GM23248 (cell line): ENCODE data around the gene FOXK1. TPM values are rescaled to one million over a fixed set of nuclear protein-coding genes. Genes with fewer than 3 reads are reported as not detected.

Experiments
- DNase-seq: peaks from one replicate; pipeline ENCODE4 v3.0.0-alpha.2; 2015
- H2AFZ ChIP-seq: fragments of 200-600 bp; sonication (generic); 2 replicates; pipeline ENCODE4 v1.6.1; 2016; ENCODE audit warnings: antibody characterized with exemption
- H3F3A ChIP-seq: fragments of 200-600 bp; sonication (generic); 2 replicates; pipeline ENCODE4 v1.6.1; 2016; ENCODE audit warnings: mild to moderate bottlenecking, antibody characterized with exemption, mixed run types; ENCODE audit not compliant: insufficient read depth
- H3K27ac ChIP-seq: fragments of 200-600 bp; sonication (generic); 2 replicates; pipeline ENCODE4 v1.5.1; 2016; ENCODE audit warnings: mild to moderate bottlenecking
- H3K27me3 ChIP-seq: fragments of 200-600 bp; sonication (generic); replicated peaks from 2 replicates; pipeline ENCODE4 v1.6.1; 2016; ENCODE audit warnings: mild to moderate bottlenecking; ENCODE audit not compliant: insufficient read depth
- H3K36me3 ChIP-seq: fragments of 200-600 bp; sonication (generic); 2 replicates; pipeline ENCODE4 v1.6.1; 2016; ENCODE audit warnings: low read depth, mild to moderate bottlenecking
- H3K4me1 ChIP-seq: fragments of 200-600 bp; sonication (generic); 2 replicates; pipeline ENCODE4 v1.6.1; 2016; ENCODE audit warnings: mild to moderate bottlenecking; ENCODE audit not compliant: insufficient read depth
- H3K4me2 ChIP-seq: fragments of 200-600 bp; sonication (generic); one replicate; pipeline ENCODE4 v1.6.1; 2016; ENCODE audit warnings: mild to moderate bottlenecking; ENCODE audit not compliant: unreplicated experiment
- H3K4me3 ChIP-seq: fragments of 200-600 bp; sonication (generic); 2 replicates; pipeline ENCODE4 v1.5.1; 2016; ENCODE audit warnings: mild to moderate bottlenecking
- H3K79me2 ChIP-seq: fragments of 200-600 bp; sonication (generic); 2 replicates; pipeline ENCODE4 v1.6.1; 2016; ENCODE audit warnings: mild to moderate bottlenecking; ENCODE audit not compliant: insufficient read depth
- H3K9ac ChIP-seq: fragments of 200-600 bp; sonication (generic); 2 replicates; pipeline ENCODE4 v1.6.1; 2016; ENCODE audit warnings: mild to moderate bottlenecking
- H3K9me2 ChIP-seq: fragments of 200-600 bp; sonication (generic); 2 replicates; pipeline ENCODE4 v1.6.1; 2016; ENCODE audit warnings: mixed run types, mild to moderate bottlenecking, moderate library complexity; ENCODE audit not compliant: insufficient read depth
- H3K9me3 ChIP-seq: fragments of 200-600 bp; sonication (generic); one replicate; pipeline ENCODE4 v1.6.1; 2017; ENCODE audit warnings: low read depth
- H4K20me1 ChIP-seq: fragments of 200-600 bp; sonication (generic); 2 replicates; pipeline ENCODE4 v1.6.0; 2016; ENCODE audit not compliant: insufficient read depth
- EZH2 ChIP-seq: fragments of 200-600 bp; sonication (generic); IDR thresholded peaks from 2 replicates; pipeline ENCODE4 v1.6.1; 2018; ENCODE audit warnings: antibody characterized with exemption, mild to moderate bottlenecking; ENCODE audit not compliant: insufficient read depth, poor library complexity, severe bottlenecking
- EZH2phosphoT487 ChIP-seq: fragments of 200-600 bp; sonication (generic); IDR thresholded peaks from 2 replicates; pipeline ENCODE4 v1.6.1; 2018; ENCODE audit warnings: antibody characterized with exemption, moderate library complexity, mild to moderate bottlenecking, low read depth; ENCODE audit not compliant: insufficient read depth
- WGBS, 2 experiments: methylation state at CpG; one replicate each; pipeline ENCODE4 v1.1.6; 2015 to 2017; ENCODE audit warnings: low lambda C conversion rate in 2 of 2, low coverage in 1 of 2; ENCODE audit errors: missing lambda C conversion rate in 2 of 2; 5-methylcytosine and 5-hydroxymethylcytosine counted together
- in situ Hi-C: fragments of 300-500 bp; cut with MboI; formaldehyde crosslinking; loops from 2 replicates; pipeline ENCODE4 v1.15.0; 2020
- polyA plus RNA-seq: library from polyadenylated mRNA; unstranded; fragments of >200 nt; fragmentation: Nextera tagmentation; extraction: Ambion mirVana; gene quantifications from 2 replicates; pipeline ENCODE4 v1.2.1, GENCODE V29; 2016
- total RNA-seq: library from RNA; depleted of rRNA; stranded (reverse); fragments of >200 nt; shearing (Covaris generic); gene quantifications from 2 replicates; pipeline ENCODE4 v1.2.3, GENCODE V29; 2014

The FOXK1 gene
- total and polyA plus RNA-seq, 2 experiments from 2014 or later = 8.5 to 16.4 TPM

DNA sequence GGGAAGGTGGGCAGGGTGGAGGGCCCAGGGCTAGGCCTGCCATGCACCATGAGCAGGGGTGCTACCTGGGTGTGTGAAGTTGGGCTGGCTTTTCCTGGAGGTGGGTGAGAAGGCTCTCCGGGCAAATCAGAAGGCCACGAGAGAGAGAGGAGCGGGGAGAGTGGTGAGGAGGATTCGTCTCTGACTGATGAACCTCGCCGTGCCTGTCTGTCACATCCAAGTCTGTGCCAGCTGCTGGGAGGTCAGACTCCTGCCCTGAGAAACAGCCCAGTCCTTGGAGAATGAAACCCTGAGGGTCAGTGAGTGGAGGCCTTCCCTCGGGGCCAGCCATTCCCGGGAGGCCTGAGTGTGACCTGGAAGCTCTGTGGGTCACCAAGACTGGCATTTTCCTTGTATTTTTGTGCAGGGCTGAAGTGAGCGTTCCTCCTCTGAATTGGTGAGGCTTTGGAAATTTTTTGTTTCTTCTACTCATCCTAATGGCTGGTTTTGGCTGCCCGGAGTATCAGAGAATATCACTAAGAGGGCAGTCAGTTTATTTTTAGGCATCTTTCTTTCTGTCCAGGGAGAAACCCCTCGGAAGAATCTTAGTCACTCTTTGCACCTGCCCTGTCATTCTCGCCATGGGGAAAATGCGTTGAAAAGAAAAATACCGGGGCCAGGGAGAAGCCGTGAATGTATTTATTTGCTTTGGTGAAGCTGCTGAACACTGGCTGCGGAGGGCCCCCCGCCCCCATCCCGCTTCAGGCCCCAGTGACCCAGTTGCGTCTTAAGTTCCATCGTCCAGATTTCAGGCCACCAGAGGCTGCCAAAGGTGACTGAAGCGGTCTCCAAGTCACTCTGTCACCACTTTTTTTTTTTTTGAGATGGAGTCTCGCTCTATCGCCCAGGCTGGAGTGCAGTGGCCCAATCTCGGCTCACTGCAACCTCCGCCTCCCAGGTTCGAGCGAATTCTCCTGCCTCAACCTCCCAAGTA is 86.8 kb downstream of the FOXK1 start:
- no peaks in the 10 kb centered on the region for H4K20me1 ChIP-seq
- no peak overlapping the region for H3K27ac ChIP-seq
- H3K27me3 ChIP-seq = no peaks in the 10 kb centered on the region
- H3K9me3 ChIP-seq = no peaks in the 10 kb centered on the region
- TF ChIP-seq EZH2 = no peak
- TF ChIP-seq EZH2phosphoT487 = no peak
- no peak overlapping the region for H3K9ac ChIP-seq
- H3K79me2 ChIP-seq = peaks cover 79% of the 10 kb centered on the region
- no peaks in the 10 kb centered on the region for H3K4me1 ChIP-seq
- H3F3A ChIP-seq = peaks cover 13% of the 10 kb centered on the region; the same call in 1 of the 2 replicates
- DNase-seq = no peak
- no peak overlapping the region for H2AFZ ChIP-seq
- H3K36me3 ChIP-seq = peaks cover 6% of the 10 kb centered on the region; the same call in 1 of the 2 replicates
- in situ Hi-C loops = no loop called here
- no peaks in the 10 kb centered on the region for H3K9me2 ChIP-seq
- H3K4me3 ChIP-seq = no peak overlapping the region
- no peak overlapping the region for H3K4me2 ChIP-seq
- WGBS, 2 experiments = 95 to 96% methylated on average over 27 of the region's 27 CpGs

DNA sequence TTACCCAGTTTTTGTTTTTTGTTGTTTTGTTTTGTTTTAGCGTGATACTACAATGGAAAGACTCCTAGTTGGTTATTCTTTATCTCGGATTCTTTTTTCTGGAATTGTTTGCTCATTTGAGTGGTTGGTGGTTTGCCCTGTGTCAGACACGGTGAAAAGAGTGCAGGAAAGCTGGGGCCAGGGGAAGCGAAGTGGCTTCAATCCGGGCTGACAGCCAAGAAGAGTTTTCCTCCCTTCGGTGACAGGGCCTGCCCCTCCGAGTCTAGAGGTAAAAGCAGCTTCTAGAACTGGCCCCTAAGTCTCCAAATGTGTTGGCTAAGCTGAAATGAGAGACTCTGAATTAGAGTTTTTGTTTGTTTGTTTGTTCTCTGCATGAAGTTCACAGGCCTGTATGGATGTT is 87.7 kb downstream of the FOXK1 start:
- H4K20me1 ChIP-seq = no peaks in the 10 kb centered on the region

DNA sequence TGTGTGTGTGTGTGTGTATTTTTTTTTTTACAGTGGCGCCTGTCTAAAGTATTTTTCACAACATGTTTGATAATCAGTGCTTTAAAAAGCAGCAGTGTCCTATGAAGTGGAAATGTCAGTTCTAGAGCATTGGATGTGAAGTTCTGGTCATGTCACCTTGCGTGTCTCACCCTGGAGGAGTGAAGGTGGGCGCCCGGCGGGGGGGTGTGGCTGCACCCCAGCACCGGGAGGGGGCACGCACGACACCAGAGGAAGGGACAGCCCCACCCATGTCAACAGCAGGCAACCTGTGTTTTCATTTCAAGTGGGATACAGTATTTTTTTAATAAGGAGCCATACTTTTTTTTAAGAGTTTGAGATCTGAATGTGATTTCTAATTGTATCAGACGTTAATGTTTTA is 88.8 kb downstream of the FOXK1 start:
- H4K20me1 ChIP-seq = no peaks in the 10 kb centered on the region
- H3F3A ChIP-seq = peaks cover 13% of the 10 kb centered on the region; the same call in 1 of the 2 replicates
- 0 out of 2 replicates have a peak, but pooled peaks cover 3% of the 10 kb centered on the region for H3K36me3 ChIP-seq
- in situ Hi-C loops = no loop called here
- H2AFZ ChIP-seq = no peak overlapping the region
- no peak overlapping the region for H3K9ac ChIP-seq
- TF ChIP-seq EZH2phosphoT487 (no peak), EZH2 (no peak)
- H3K4me1 ChIP-seq = 0 out of 2 replicates have a peak, but pooled peaks cover 4% of the 10 kb centered on the region
- 61 to 73% methylated on average over 6 to 9 of the region's 9 CpGs for WGBS, 2 experiments
- no peaks in the 10 kb centered on the region for H3K9me2 ChIP-seq
- no peak overlapping the region for H3K4me2 ChIP-seq
- no peaks in the 10 kb centered on the region for H3K9me3 ChIP-seq
- no peak overlapping the region for H3K27ac ChIP-seq
- H3K79me2 ChIP-seq = peaks cover 61% of the 10 kb centered on the region
- no peaks in the 10 kb centered on the region for H3K27me3 ChIP-seq
- no peak for DNase-seq
- H3K4me3 ChIP-seq = no peak overlapping the region

More for the DNA sequence above, 87.7 kb downstream of the FOXK1 start:
- no peak for TF ChIP-seq EZH2phosphoT487
- Histone ChIP-seq H3K79me2 (peaks cover 72% of the 10 kb centered on the region), H3K9ac (no peak overlapping the region), H3K36me3 (peaks cover 6% of the 10 kb centered on the region; the same call in 1 of the 2 replicates), H3K9me2 (no peaks in the 10 kb centered on the region), H3K27me3 (no peaks in the 10 kb centered on the region), H3K27ac (no peak overlapping the region), H3K4me1 (0 out of 2 replicates have a peak, but pooled peaks cover 4% of the 10 kb centered on the region), H2AFZ (no peak overlapping the region), H3F3A (peaks cover 13% of the 10 kb centered on the region; the same call in 1 of the 2 replicates), H3K4me2 (no peak overlapping the region), H3K4me3 (no peak overlapping the region), H3K9me3 (no peaks in the 10 kb centered on the region)
- WGBS, 2 experiments = 60 to 66% methylated on average over 7 of the region's 7 CpGs
- in situ Hi-C loops = no loop called here
- no peak for DNase-seq

DNA sequence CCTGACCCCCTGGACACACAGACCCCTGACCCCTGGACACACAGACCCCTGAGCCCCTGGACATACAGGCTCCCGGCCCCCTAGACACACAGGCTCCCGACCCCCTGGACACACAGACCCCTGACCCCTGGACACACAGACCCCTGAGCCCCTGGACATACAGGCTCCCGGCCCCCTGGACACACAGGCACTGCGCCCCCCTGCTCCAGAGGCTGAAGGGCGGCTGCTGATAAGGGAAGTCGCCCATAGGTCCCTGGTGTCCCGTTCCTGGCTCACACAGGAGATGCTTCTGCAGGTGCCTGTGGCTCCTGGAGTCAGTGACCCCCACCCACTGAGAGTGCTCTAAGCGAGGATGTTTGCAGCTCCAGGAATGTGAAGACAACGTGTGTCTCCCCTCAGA is 89.6 kb downstream of the FOXK1 start:
- H3K4me2 ChIP-seq = no peak overlapping the region
- H3K4me1 ChIP-seq = peaks cover 8% of the 10 kb centered on the region; the same call in 1 of the 2 replicates
- no peaks in the 10 kb centered on the region for H3K27me3 ChIP-seq
- WGBS, 2 experiments = 84 to 96% methylated on average over 7 to 9 of the region's 9 CpGs
- in situ Hi-C loops = no loop called here
- no peaks in the 10 kb centered on the region for H3K9me3 ChIP-seq
- no peaks in the 10 kb centered on the region for H3K9me2 ChIP-seq
- no peak overlapping the region for H2AFZ ChIP-seq
- no peak for DNase-seq
- H3K9ac ChIP-seq = no peak overlapping the region
- 0 out of 2 replicates have a peak, but pooled peaks cover 3% of the 10 kb centered on the region for H3K36me3 ChIP-seq
- H3K79me2 ChIP-seq = peaks cover 60% of the 10 kb centered on the region
- peaks cover 21% of the 10 kb centered on the region for H3F3A ChIP-seq
- no peak for TF ChIP-seq EZH2phosphoT487
- TF ChIP-seq EZH2 = no peak
- H3K4me3 ChIP-seq = no peak overlapping the region
- no peak overlapping the region for H3K27ac ChIP-seq
- H4K20me1 ChIP-seq = no peaks in the 10 kb centered on the region
